ENCODE results near the gene APBB2. TPM values are rescaled to one million over a fixed set of nuclear protein-coding genes. Genes with fewer than 3 reads are reported as not detected.

Gene APBB2
- polyA plus RNA-seq, 4 donors, result 53.4 to 101 (median 54.3) TPM

GRCh38 chr4:40811956-40812355, 402.4 kb downstream of the APBB2 start:
- DNase-seq (ENCODE audit: low read depth in 4 of 4, low spot score in 3 of 4), result no peak

GRCh38 chr4:40808926-40809457, 405.4 kb downstream of the APBB2 start:
- no peak for DNase-seq (ENCODE audit: low read depth in 4 of 4, low spot score in 3 of 4)

- no peak for DNase-seq (ENCODE audit: low read depth in 4 of 4, low spot score in 3 of 4)
Measured at GRCh38 chr4:40804598-40804997, 409.7 kb downstream of the APBB2 start.

- DNase-seq (ENCODE audit: low read depth in 4 of 4, low spot score in 3 of 4), result no peak
Measured at GRCh38 chr4:40800064-40800463, 414.3 kb downstream of the APBB2 start.

- no peak for DNase-seq (ENCODE audit: low read depth in 4 of 4, low spot score in 3 of 4)
Measured at GRCh38 chr4:40789771-40790170, 424.6 kb downstream of the APBB2 start.

GRCh38 chr4:40789031-40789430, 425.3 kb downstream of the APBB2 start:
- DNase-seq (ENCODE audit: low read depth in 4 of 4, low spot score in 3 of 4), result no peak

GRCh38 chr4:40788331-40788730, 426.0 kb downstream of the APBB2 start:
- no peak for DNase-seq (ENCODE audit: low read depth in 4 of 4, low spot score in 3 of 4)

GRCh38 chr4:40785727-40786126, 428.6 kb downstream of the APBB2 start:
- no peak for DNase-seq (ENCODE audit: low read depth in 4 of 4, low spot score in 3 of 4)

- no peak for DNase-seq (ENCODE audit: low read depth in 4 of 4, low spot score in 3 of 4)
Measured at GRCh38 chr4:40782876-40783275, 431.5 kb downstream of the APBB2 start.

GRCh38 chr4:40778090-40778489, 436.3 kb downstream of the APBB2 start:
- DNase-seq (ENCODE audit: low read depth in 4 of 4, low spot score in 3 of 4), result no peak

GRCh38 chr4:40769266-40769665, 445.1 kb downstream of the APBB2 start:
- peak in 1 of 4 donors; percentile 16 for DNase-seq (ENCODE audit: low read depth in 4 of 4, low spot score in 3 of 4)

- no peak for DNase-seq (ENCODE audit: low read depth in 4 of 4, low spot score in 3 of 4)
Measured at GRCh38 chr4:40763228-40763716, 451.1 kb downstream of the APBB2 start.

Other genes with a start within 250 kb of the APBB2 start
- gene UCHL1, start 42.4 kb upstream of the APBB2 start, polyA plus RNA-seq (ENCODE audit: insufficient read length in 4 of 4), result 100 to 1,000 TPM; 103 to 120 (median 113) TPM